Ovary (tissue), 9 donors: Measurements from ENCODE around the gene FARS2. TPM values are rescaled to one million over a fixed set of nuclear protein-coding genes. Genes with fewer than 3 reads are reported as not detected.

Experiments used
- DNase-seq, 5 donors: peaks; one replicate each; pipeline ENCODE4 v3.0.0-alpha.2; 2019 to 2020
- H3K27ac ChIP-seq, 2 donors: fragments of 200-600 bp; one replicate each; pipeline versions ENCODE4 v1.5.1 to v1.8.0; 2019 to 2022
- H3K27me3 ChIP-seq: fragments of 200-600 bp; one replicate; pipeline ENCODE4 v1.8.0; 2022
- H3K36me3 ChIP-seq: fragments of 200-600 bp; sonication (generic); one replicate; pipeline ENCODE4 v1.5.1; 2019
- H3K4me1 ChIP-seq: one replicate; pipeline ENCODE4 v1.8.1; 2013; ENCODE audit warnings: mild to moderate bottlenecking, moderate library complexity; ENCODE audit not compliant: insufficient read depth
- H3K4me3 ChIP-seq: fragments of 200-600 bp; sonication (generic); one replicate; pipeline ENCODE4 v1.5.1; 2017
- H3K9me3 ChIP-seq, 2 donors: fragments of 200-600 bp in 1 of 2; sonication (generic) in 1 of 2; one replicate each; pipeline versions ENCODE4 v1.5.1 to v1.8.1; 2013 to 2019; ENCODE audit warnings: mild to moderate bottlenecking in 1 of 2, moderate library complexity in 1 of 2
- EP300 ChIP-seq: sonication (generic); formaldehyde crosslinking; IDR thresholded peaks from one replicate; pipeline ENCODE4 v1.6.1; 2017; ENCODE audit warnings: antibody characterized with exemption
- POLR2A ChIP-seq: fragments of 450-650 bp; IDR thresholded peaks from one replicate; pipeline ENCODE4 v1.6.1; 2017; ENCODE audit warnings: antibody characterized with exemption, mild to moderate bottlenecking, moderate library complexity
- WGBS, 3 donors: extraction: QIAGEN DNeasy Blood & Tissue Kit in 1 of 3; methylation state at CpG; one replicate each; pipeline versions ENCODE4 v1.1.5 to v1.1.7; 2013 to 2017; 5-methylcytosine and 5-hydroxymethylcytosine counted together
- intact Hi-C, 4 donors: fragments of 100-400 bp; cut with DNase I; formaldehyde crosslinking; loops; one replicate each; pipeline versions ENCODE4 v1.11.0 to v1.15.1; 2022 to 2023
- polyA plus RNA-seq, 2 donors: library from polyadenylated mRNA; stranded (reverse); fragments of 200-250 nt in 1 of 2; fragments of 350-450 nt in 1 of 2; fragmentation: Illumina TruSeq in 1 of 2; extraction: RNeasy Lipid Tissue Mini Kit (QIAGEN cat#74804) in 1 of 2; gene quantifications; one replicate each; pipeline ENCODE4 v1.2.3, GENCODE V29; 2013 to 2014
- total RNA-seq, 7 donors: library from RNA; depleted of rRNA in 2 of 7; stranded (reverse); fragments of >200 nt in 2 of 7; fragmentation: NEBNext Ultra II Directional in 3 of 7; extraction: Animal tissue kit (Norgen Biotek cat#: 25700) in 3 of 7; gene quantifications; one replicate each; pipeline versions ENCODE4 v1.1.0 to v1.2.4, GENCODE V29; 2016 to 2023
- TF ChIP-seq, protein P1 (sequence below), 3 donors: fragments of 450-650 bp in 2 of 3; fragments of 200-600 bp in 1 of 3; IDR thresholded peaks; one replicate each; pipeline versions ENCODE4 v1.5.1 to v1.8.0; 2016 to 2022; ENCODE audit warnings: antibody characterized with exemption in 3 of 3, mild to moderate bottlenecking in 1 of 3
- donor health status: DM: no; HTN: no; CAD: no; lungs with moderate emphysema.
- donor health status: DM: no; HTN: no; CAD: no.
- donor health status: Bipolar disorder and iron deficiency.
- donor health status: DM: yes; HTN: yes; CAD: no.
- donor health status: DM: no; HTN: no; CAD: no.
- donor health status: DM: yes; HTN: yes; CAD: no.

Gene FARS2
- total and polyA plus RNA-seq, 9 donors: 9.2 to 17.5 (median 11.0) TPM

DNA sequence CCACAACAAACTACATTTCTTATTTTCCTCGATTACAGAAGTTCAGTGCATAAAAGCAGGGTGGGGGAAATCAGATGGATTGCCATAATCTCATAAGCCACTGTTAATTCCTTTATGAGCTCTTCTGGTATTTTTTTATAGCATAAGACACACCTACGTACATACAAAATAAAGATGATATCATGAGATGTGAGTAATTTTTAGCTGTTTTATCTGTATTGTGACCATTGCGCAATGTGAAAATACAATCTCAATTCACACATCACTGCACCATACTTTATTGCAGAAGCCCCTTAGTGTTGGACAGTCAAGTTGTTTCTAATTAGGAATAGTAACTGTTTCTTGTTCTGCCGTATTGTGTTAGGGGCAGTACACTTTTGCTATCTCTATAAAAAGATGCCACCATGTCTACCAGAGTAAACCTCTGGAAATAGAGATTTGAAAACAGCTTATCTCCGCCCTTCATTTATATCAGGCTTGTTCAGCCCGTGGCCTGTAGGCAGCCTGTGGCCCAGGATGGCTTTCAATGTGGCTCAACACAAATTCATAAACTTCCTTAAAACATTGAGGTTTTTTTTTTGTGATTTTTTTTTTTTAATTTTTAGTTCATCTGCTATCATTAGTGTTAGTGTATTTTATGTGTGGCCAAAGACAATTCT is 90.4 kb downstream of the FARS2 start:
- no peaks in the 10 kb centered on the region for H3K27me3 ChIP-seq
- H3K36me3 ChIP-seq: no peaks in the 10 kb centered on the region
- TF ChIP-seq, protein P1, sequence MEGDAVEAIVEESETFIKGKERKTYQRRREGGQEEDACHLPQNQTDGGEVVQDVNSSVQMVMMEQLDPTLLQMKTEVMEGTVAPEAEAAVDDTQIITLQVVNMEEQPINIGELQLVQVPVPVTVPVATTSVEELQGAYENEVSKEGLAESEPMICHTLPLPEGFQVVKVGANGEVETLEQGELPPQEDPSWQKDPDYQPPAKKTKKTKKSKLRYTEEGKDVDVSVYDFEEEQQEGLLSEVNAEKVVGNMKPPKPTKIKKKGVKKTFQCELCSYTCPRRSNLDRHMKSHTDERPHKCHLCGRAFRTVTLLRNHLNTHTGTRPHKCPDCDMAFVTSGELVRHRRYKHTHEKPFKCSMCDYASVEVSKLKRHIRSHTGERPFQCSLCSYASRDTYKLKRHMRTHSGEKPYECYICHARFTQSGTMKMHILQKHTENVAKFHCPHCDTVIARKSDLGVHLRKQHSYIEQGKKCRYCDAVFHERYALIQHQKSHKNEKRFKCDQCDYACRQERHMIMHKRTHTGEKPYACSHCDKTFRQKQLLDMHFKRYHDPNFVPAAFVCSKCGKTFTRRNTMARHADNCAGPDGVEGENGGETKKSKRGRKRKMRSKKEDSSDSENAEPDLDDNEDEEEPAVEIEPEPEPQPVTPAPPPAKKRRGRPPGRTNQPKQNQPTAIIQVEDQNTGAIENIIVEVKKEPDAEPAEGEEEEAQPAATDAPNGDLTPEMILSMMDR (IDR thresholded peaks at IDR 0.05): no peak
- TF ChIP-seq POLR2A (no peak), EP300 (no peak)
- H3K9me3 ChIP-seq: no peaks in the 10 kb centered on the region
- H3K27ac ChIP-seq: no peak overlapping the region
- intact Hi-C loops: no loop called here
- H3K4me3 ChIP-seq: no peak overlapping the region
- DNase-seq: no peak
- H3K4me1 ChIP-seq: no peaks in the 10 kb centered on the region
- 90 to 95% (median 91%) methylated on average over 6 of the region's 6 CpGs for WGBS, 3 donors

DNA sequence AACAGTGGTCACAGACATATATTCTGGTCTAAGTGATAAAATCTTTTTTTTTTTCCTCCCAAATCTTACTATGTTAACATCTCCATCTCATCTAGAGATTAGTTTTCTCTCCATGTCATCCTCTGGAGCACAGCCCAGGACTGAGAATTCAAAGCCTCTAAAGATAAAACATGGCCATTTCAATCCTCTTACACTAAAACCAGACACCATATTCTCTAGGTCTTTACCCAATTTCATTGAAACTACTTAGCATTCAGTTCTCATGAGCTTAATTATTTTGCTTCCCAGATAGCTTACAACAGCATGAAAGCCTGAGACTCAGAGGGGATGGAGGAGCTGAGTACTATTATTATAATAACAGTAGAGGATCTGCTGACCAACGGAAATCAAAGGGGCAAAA is 92.7 kb downstream of the FARS2 start:
- TF ChIP-seq POLR2A (no peak), EP300 (no peak)
- TF ChIP-seq, protein P1 (IDR thresholded peaks at IDR 0.05): no peak
- no peaks in the 10 kb centered on the region for H3K27me3 ChIP-seq
- 72 to 79% (median 78%) methylated on average over 1 of the region's 1 CpG for WGBS, 3 donors
- H3K4me1 ChIP-seq: no peaks in the 10 kb centered on the region
- no peaks in the 10 kb centered on the region for H3K36me3 ChIP-seq
- no peak for DNase-seq
- no peak overlapping the region for H3K27ac ChIP-seq
- H3K9me3 ChIP-seq: no peaks in the 10 kb centered on the region
- intact Hi-C loops: no loop called here
- no peak overlapping the region for H3K4me3 ChIP-seq

DNA sequence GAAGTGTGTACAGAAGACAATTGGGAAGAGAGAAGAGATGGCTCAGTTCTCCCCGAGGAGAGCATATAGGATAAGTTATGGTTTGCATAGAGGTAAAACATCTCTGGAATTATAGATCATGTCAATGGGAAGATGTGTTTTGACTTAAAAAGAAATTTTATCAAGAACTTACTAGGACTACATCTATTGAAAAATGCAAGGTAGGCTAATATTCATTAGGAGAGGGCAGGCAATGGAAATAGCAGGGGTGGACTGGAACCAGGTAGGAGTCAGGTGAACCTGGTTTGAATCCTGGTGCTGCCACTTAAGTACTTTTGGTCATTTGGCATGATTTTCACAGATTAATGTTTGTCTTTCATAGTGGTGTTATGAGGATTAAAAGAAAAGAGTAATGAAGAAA is 96.2 kb downstream of the FARS2 start:
- Histone ChIP-seq H3K27me3 (peaks cover 2% of the 10 kb centered on the region), H3K4me1 (no peaks in the 10 kb centered on the region), H3K4me3 (no peak overlapping the region), H3K36me3 (no peaks in the 10 kb centered on the region), H3K27ac (no peak overlapping the region), H3K9me3 (no peaks in the 10 kb centered on the region)
- no peak for TF ChIP-seq POLR2A
- TF ChIP-seq EP300: no peak
- TF ChIP-seq, protein P1 (IDR thresholded peaks at IDR 0.05): no peak
- intact Hi-C loops: no loop called here
- WGBS, 3 donors: 88 to 95% (median 93%) methylated on average over 1 of the region's 1 CpG
- no peak for DNase-seq

DNA sequence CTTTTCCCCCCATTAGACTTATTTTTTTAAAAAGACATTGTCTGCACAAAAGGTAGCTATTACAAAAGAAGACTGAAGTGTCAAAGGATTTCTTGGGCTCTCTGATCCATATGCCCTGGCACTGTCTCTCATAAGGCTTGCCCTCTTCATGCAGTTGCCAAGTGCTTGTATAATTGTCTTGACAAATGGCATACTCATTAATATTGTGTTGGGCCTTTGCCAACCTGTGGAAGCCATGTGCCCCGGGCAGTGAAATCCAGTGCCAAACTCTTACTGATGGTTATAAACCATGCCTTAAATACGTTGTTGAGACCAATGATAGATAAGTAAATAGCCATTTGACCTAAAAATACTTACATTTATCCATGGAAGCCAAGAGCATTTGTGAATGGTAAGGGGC is 98.1 kb downstream of the FARS2 start:
- Histone ChIP-seq H3K27me3 (peaks cover 2% of the 10 kb centered on the region), H3K27ac (no peak overlapping the region), H3K4me3 (no peak overlapping the region), H3K4me1 (no peaks in the 10 kb centered on the region), H3K36me3 (no peaks in the 10 kb centered on the region), H3K9me3 (no peaks in the 10 kb centered on the region)
- intact Hi-C loops: no loop called here
- DNase-seq: no peak
- TF ChIP-seq EP300 (no peak), POLR2A (no peak)
- TF ChIP-seq, protein P1 (IDR thresholded peaks at IDR 0.05): no peak
- 65 to 85% (median 84%) methylated on average over 2 of the region's 2 CpGs for WGBS, 3 donors
